ENCODE measurements around the gene SRSF8. TPM values are rescaled to one million over a fixed set of nuclear protein-coding genes. Genes with fewer than 3 reads are reported as not detected.

Gene SRSF8
- total and polyA plus RNA-seq, 2 donors (not counting 3 experiments of a cell fraction or from before 2014, with no cell fraction given): 21.9 to 31.3 TPM

DNA sequence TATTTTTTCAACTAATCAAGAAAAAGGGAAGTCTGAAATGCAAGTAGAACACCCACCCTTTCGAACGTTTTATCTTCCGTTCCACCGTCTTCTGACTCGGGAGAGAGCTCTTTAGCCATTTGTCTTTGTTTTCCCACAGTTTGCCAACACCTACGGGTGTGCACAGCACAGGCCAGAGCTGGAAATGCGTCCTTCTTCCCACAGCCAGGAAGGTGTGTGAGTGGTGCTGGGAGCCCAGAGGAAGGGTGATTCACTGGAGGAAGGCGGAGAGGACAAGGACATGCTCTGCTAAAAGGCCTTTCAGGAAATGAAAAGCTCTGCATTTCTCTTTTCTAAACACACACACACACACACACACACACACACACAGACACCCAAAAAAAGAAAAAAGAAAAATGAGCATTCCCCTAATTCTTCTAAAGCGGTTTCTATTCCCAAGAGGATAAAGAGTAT, 41.5 kb downstream of the SRSF8 start:
- no TSS peak for BruUV-seq (replicated peaks)

More for the DNA sequence above, 41.5 kb downstream of the SRSF8 start:
- CTCF ChIA-PET: interaction anchor here (0.8 to 4.5 kb wide), 19 partner anchors 9 to 1324 kb away, joined by 3 to 51 read pairs (median 5); partner anchors contain the start of genes ENDOD1, MED17 and SRSF8
- TF ChIP-seq, protein P1, sequence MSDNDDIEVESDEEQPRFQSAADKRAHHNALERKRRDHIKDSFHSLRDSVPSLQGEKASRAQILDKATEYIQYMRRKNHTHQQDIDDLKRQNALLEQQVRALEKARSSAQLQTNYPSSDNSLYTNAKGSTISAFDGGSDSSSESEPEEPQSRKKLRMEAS (IDR thresholded peaks at IDR 0.05; ENCODE audit: insufficient read depth, insufficient read length): no peak
- TF ChIP-seq CTCF (IDR thresholded peaks at IDR 0.05; ENCODE audit: extremely low read depth in 1 of 2, insufficient read depth in 1 of 2, low read depth in 1 of 2, low read length in 2 of 2) (no peak), FOS (IDR thresholded peaks at IDR 0.05; ENCODE audit: borderline replicate concordance, insufficient read depth, low read length) (peak; percentile 97), POLR2AphosphoS5 (IDR thresholded peaks at IDR 0.05; ENCODE audit: insufficient read depth, low read depth, low read length) (peak; percentile 67), MYC (IDR thresholded peaks at IDR 0.05; ENCODE audit: low read depth, low read length) (no peak), EZH2 (IDR thresholded peaks at IDR 0.05; ENCODE audit: borderline replicate concordance, low read depth, low read length, severe bottlenecking) (no peak), GATA2 (IDR thresholded peaks at IDR 0.05; ENCODE audit: insufficient read depth, insufficient read length, low read depth, low read length) (peak; percentile 53), JUN (IDR thresholded peaks at IDR 0.05; ENCODE audit: borderline replicate concordance, insufficient read depth, insufficient read length, low read depth) (peak; percentile 71), POLR2A (IDR thresholded peaks at IDR 0.05; ENCODE audit: low read depth, low read length) (peak; percentile 31)
- dilution Hi-C loops (cut with MboI; ENCODE audit: extremely low pct_ligation_motif_present, low sequenced_read_pairs) (no loop called here), intact Hi-C loops (cut with micrococcal nuclease) (loop anchor here (1.0 to 2.0 kb wide), 4 partner anchors 19 to 123 kb away; partner anchors contain the start of genes ENDOD1 and SESN3)
- peak overlapping the region; percentile 14 for H3K9ac ChIP-seq (replicated peaks; ENCODE audit: extremely low read depth, insufficient read depth, low read length)
- peak overlapping the region; percentile 5 for H2AFZ ChIP-seq (ENCODE audit: low read depth, low read length)
- H3K27ac ChIP-seq (ENCODE audit: insufficient read depth, low read depth, low read length): peak overlapping the region; percentile 76
- peak overlapping the region; percentile 66 for H3K4me2 ChIP-seq (ENCODE audit: insufficient read depth, low read length)
- no peaks in the 10 kb centered on the region for H3K79me2 ChIP-seq (ENCODE audit: control insufficient read depth, insufficient read depth, low read length)
- H3K9me3 ChIP-seq (replicated peaks; ENCODE audit: control insufficient read depth, insufficient read depth, low read length): no peaks in the 10 kb centered on the region
- no peaks in the 10 kb centered on the region for H3K9me1 ChIP-seq (replicated peaks; ENCODE audit: control insufficient read depth, extremely low read depth, insufficient read depth, low read length)
- POLR2A ChIA-PET: interaction anchor here (0.7 to 1.6 kb wide), 4 partner anchors 19 to 41 kb away, joined by 3 to 7 read pairs (median 4); partner anchors contain the start of gene ENDOD1
- DNase-seq (ENCODE audit: low read depth, low spot score) (peak; percentile 90), FAIRE-seq (peak; percentile 98)
- H3K4me3 ChIP-seq (replicated peaks in 1 of 3; ENCODE audit: insufficient read depth in 1 of 3, low read depth in 1 of 3, low read length in 3 of 3): peak overlapping the region in 1 of 3 experiments; percentile 5
- no peaks in the 10 kb centered on the region for H4K20me1 ChIP-seq (replicated peaks; ENCODE audit: control insufficient read depth, extremely low read depth, insufficient read depth, low read length)
- H3K4me1 ChIP-seq (ENCODE audit: control insufficient read depth, extremely low read depth, insufficient read depth, low read length): peaks cover 28% of the 10 kb centered on the region
- no peaks in the 10 kb centered on the region for H3K27me3 ChIP-seq (ENCODE audit: control insufficient read depth in 2 of 2, insufficient read depth in 2 of 2, low read length in 2 of 2)
- H3K36me3 ChIP-seq (ENCODE audit: control insufficient read depth in 2 of 2, extremely low read depth in 1 of 2, insufficient read depth in 2 of 2, low read length in 2 of 2): no peaks in the 10 kb centered on the region
